HG02588 (cell line): ENCODE data around the gene CHCHD6.

ENCODE experiments used
- ATAC-seq: cut with Tn5 transposase; IDR thresholded peaks from one replicate; pipeline ENCODE4 v1.9.1; 2021; ENCODE audit warnings: mild to moderate bottlenecking, moderate library complexity; ENCODE audit not compliant: unreplicated experiment

CHCHD6 gene

DNA sequence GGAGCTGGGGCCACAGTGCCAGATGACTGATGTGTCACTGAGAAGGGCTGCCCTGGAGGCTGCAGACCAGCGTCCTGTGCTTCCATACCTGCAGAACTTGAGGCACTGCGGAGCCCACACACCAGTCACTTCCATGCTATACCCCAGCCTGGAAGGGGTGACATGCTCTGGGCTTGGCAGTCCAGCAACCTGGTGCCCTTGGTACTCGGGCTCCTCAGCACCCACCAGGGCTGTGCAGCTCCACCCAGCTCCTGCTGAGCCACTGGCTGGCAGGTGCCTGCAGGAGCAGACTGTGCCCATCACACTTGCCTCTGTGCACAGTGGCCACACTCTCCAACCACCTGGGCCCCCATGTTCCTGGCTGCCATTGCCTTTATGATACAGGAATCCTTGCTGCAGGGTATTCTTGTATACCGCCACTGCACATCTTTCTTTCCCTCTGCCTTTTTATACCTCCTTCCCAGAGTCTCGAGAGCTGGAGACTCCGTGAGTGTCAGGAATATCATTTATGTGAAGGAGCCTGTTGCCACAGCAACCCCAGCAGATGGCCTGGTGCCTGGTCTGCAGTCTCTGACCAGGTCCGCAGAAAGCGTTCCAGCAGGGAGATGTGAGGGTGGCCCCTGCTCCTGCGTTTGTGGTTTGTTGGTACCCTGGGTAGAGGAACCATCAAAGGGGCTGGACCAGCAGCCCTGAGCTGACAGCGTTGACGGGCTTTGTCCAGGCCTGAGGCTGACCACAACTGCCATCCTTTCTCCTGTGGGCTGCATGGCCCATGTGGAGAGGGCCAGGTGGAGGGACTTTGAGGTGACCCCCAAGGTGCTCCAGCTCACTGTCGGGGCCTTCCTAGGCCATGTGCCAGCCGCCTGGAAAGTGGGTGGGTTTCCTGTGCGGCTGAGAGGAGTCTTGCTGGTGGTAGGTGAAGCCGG is 185.5 kb downstream of the CHCHD6 start:
- no peak for ATAC-seq

DNA sequence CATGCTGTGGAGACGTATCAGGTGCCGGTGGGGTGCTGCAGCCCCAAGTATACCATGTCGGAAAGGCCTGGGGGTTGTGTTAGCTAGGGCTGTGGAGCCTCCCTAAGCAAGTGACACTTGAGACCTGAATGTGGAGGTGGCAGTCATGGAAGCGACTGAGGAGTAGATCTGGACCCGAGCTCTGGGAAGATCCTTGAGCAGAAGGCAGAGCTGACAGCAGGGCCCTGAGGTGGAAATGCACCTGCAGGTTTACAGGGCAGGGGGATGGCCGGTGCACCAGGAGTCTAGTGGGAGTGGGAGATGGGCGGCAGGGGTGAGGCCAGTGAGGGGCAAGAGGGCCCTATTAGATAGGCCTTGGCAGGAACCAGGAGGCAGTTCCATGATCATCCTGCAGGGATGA is 187.1 kb downstream of the CHCHD6 start:
- no peak for ATAC-seq

- ATAC-seq: no peak
These were observed 187.8 kb downstream of the CHCHD6 start for GRCh38 chr3:126891791-126892190.

GRCh38 chr3:126893651-126894050 is 189.6 kb downstream of the CHCHD6 start:
- no peak for ATAC-seq

DNA sequence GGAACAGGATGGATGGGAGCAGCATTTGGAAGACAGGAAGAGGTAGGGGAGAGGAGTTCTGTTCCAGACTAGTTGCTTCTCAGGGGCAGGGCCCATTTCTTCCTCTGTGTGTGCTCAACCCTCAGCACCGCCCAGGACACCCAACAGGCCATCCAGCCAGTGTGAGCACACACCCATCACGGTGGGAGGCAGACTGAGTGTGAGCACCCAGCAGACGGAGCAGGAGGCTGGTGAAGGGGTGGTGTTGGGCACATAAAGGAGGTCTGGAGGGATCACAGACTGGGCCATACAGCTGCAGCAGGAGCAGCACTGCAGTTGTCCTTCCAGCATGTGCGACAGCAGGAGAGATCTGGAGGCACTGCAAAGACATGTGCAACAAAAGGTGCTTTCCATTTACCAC is 190.4 kb downstream of the CHCHD6 start:
- no peak for ATAC-seq

- ATAC-seq: no peak
These were observed 191.4 kb downstream of the CHCHD6 start for GRCh38 chr3:126895178-126896066.

GRCh38 chr3:126896067-126896441 is 192.0 kb downstream of the CHCHD6 start:
- no peak for ATAC-seq

DNA sequence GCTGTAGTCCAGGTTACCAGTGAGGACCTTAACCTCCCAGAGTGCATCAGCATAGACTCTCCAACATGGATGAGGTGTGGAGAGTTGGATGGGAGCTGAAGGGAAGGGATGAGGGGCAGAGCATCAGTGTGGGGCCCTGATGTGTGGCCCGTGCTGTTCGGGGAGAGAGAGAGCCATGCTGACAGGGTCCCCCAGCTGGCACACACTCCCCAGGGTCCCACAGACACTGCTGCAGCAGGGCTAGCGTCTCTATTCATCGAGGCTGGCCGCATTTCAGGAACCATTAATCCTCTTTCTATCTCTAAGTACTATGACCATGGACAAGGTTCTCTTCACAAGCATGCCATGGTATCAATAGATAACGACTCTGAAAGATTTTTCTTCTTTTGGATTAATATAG is 192.9 kb downstream of the CHCHD6 start:
- no peak for ATAC-seq

DNA sequence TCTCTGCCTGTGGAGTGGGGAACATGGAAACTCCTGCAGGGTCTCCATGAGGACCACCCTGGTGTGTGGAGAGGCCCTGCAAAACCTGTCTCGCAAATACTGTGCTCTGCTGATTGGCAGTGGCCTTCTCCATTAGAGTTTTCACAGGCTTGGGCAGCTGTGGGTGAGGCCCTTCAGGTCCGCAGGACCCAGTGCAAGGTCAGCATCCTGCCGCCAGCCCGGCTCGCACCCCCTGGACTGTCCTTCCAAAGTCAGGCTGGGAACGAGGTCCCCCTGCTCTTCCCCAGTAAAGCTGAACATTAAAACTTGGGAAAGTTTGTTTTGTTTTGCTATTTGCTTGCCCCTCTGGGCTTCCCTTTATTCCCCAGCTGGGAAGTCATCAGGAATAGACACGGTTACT is 193.9 kb downstream of the CHCHD6 start:
- ATAC-seq: no peak

GRCh38 chr3:126900859-126901540 is 197.0 kb downstream of the CHCHD6 start:
- ATAC-seq: no peak

DNA sequence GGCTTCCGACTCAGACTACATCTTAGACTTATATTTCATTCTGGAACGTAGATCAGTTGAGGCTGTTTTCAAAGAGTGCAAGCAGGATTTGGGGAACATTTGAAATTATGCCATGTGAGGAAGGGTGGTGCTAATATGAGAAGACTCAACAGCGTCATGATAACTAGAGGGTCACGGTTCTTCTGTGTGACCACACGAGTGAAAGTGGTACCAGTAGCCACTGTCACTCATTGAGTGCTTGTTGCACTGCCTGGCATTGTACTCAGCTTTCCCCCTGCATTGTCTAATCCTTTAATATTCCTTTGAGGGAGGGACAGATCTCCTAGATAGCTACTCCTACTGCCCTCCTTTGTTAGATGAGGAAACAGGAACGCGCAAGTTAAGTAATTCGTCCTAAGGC is 197.6 kb downstream of the CHCHD6 start:
- no peak for ATAC-seq

DNA sequence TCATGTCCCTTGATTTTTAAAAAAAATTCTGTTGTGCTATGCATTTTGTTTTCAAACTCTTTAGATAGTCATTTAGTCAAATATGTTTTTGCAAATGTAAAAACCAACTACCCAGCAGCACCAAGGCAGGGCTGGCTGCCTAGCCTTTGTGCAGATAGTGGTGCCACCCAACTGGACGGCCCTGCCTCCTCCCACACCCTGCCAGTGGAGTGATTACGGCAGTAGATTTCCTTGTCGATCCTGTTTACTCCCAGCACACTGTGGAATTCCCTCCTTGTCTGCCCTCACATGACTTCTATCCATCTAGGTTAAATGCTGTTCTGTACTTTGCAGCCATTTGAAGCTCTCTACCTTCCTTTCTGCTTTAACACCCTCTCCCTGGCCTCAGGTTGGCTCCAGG is 199.5 kb downstream of the CHCHD6 start:
- no peak for ATAC-seq

DNA sequence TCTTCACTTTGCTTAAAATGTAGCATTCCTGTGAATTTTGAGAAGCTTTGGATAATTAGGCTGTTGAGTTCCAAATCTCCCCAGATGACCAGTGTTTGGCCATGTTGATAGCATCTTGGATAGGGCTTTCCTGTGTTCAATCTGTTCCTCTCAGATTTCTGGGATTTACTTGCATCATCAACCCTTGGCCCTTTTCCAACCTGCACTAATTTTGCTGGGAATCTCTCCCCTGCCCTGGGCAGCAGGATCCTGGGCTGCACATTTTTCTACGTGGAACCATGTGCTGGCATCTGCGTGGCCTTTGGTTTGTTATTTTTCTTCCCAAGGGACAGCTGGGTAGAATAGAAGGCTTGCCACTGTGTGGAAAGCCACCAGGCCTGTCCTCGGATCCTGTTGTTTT is 203.5 kb downstream of the CHCHD6 start:
- ATAC-seq: no peak

GRCh38 chr3:126908752-126909275 is 204.8 kb downstream of the CHCHD6 start:
- ATAC-seq: no peak

- ATAC-seq: no peak
These were observed 206.2 kb downstream of the CHCHD6 start for GRCh38 chr3:126910231-126910630.

- ATAC-seq: peak; percentile 95
These were observed 207.4 kb downstream of the CHCHD6 start for GRCh38 chr3:126911162-126912026.

- ATAC-seq: peak; percentile 2
These were observed 208.0 kb downstream of the CHCHD6 start for GRCh38 chr3:126912027-126912422.

DNA sequence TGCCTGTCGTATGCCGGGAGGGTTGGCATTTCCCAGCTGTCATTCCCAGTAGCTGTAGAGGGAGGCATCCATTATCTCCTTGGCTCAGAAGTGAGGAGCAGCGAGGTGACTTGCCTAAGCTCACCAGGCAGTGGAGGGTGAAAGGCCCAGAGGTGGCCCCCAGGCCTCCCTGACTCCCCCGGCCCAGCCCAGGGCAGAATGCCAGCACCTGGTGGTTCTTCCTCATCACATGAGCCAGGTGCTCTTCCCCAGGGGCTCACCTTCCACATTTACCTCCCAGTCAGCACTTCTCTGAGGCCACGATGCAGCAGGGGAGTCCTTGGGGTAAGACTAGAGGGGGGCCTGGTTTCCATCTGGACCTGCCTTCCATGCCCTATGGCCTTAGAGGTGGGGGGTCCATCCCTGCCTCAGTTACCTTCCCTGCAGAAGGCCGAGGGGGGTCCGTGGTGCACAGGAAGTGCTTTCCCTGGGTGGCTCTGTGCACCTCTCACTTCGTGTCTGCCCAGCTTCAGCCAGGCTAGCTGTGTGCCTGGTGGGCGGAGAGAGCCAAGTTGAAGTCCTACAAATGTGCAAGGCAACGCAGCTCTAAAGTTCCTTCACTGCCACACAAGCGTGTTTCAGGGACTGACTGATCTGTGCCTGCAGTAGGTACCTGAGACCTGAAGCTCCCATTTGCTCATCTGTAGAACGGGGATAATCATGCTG is 208.6 kb downstream of the CHCHD6 start:
- ATAC-seq: no peak

- no peak for ATAC-seq
These were observed 209.5 kb downstream of the CHCHD6 start for GRCh38 chr3:126913524-126913923.
